Trophoblast cell (in vitro differentiated cells and primary cell): ENCODE measurements around the gene JMY.

ENCODE experiments used
- DNase-seq, 2 donors: peaks; one replicate each; pipeline ENCODE4 v3.0.0-alpha.2; 2016
- H2AFZ ChIP-seq: 2 replicates; pipeline ENCODE4 v1.6.1; 2013; ENCODE audit warnings: low read length, moderate library complexity, mild to moderate bottlenecking; ENCODE audit not compliant: insufficient read depth, poor library complexity
- H2AK5ac ChIP-seq: 2 replicates; pipeline ENCODE4 v1.6.1; 2013; ENCODE audit warnings: mild to moderate bottlenecking, low read length
- H2BK120ac ChIP-seq: 2 replicates; pipeline ENCODE4 v1.6.1; 2013; ENCODE audit warnings: low read length, mild to moderate bottlenecking, moderate library complexity; ENCODE audit not compliant: insufficient read depth, poor library complexity
- H2BK12ac ChIP-seq: 2 replicates; pipeline ENCODE4 v1.6.1; 2013; ENCODE audit warnings: mild to moderate bottlenecking, low read length, moderate library complexity
- H2BK5ac ChIP-seq: 2 replicates; pipeline ENCODE4 v1.6.1; 2013; ENCODE audit warnings: low read length, low read depth, moderate library complexity, mild to moderate bottlenecking; ENCODE audit not compliant: poor library complexity
- H3K14ac ChIP-seq: 2 replicates; pipeline ENCODE4 v1.6.1; 2013; ENCODE audit warnings: mild to moderate bottlenecking, low read length
- H3K18ac ChIP-seq: 2 replicates; pipeline ENCODE4 v1.6.1; 2013; ENCODE audit warnings: mild to moderate bottlenecking, low read length
- H3K23ac ChIP-seq: 2 replicates; pipeline ENCODE4 v1.6.1; 2013; ENCODE audit warnings: low read length
- H3K27ac ChIP-seq: 2 replicates; pipeline ENCODE4 v1.5.1; 2013; ENCODE audit warnings: low read depth, mild to moderate bottlenecking, inconsistent platforms, low read length, moderate library complexity
- H3K27me3 ChIP-seq: 2 replicates; pipeline ENCODE4 v1.6.1; 2013; ENCODE audit warnings: inconsistent platforms, mild to moderate bottlenecking, low read length, moderate library complexity; ENCODE audit not compliant: insufficient read depth
- H3K36me3 ChIP-seq, 2 experiments: 1 replicate in 1 of 2; 2 replicates in 1 of 2; pipeline ENCODE4 v1.6.1; 2013; ENCODE audit warnings: low read length in 2 of 2, mild to moderate bottlenecking in 2 of 2, moderate library complexity in 1 of 2; ENCODE audit not compliant: insufficient read depth in 2 of 2, control insufficient read depth in 1 of 2
- H3K4ac ChIP-seq: 2 replicates; pipeline ENCODE4 v1.6.1; 2013; ENCODE audit warnings: low read depth, mild to moderate bottlenecking, low read length, moderate library complexity
- H3K4me1 ChIP-seq, 2 experiments: 1 replicate in 1 of 2; 2 replicates in 1 of 2; pipeline ENCODE4 v1.6.1; 2013; ENCODE audit warnings: low read length in 2 of 2, mild to moderate bottlenecking in 2 of 2, moderate library complexity in 1 of 2; ENCODE audit not compliant: insufficient read depth in 2 of 2, control insufficient read depth in 1 of 2
- H3K4me2 ChIP-seq: 2 replicates; pipeline ENCODE4 v1.6.1; 2013; ENCODE audit warnings: inconsistent platforms, mild to moderate bottlenecking, low read length, moderate library complexity
- H3K4me3 ChIP-seq: 2 replicates; pipeline ENCODE4 v1.5.1; 2013; ENCODE audit warnings: mild to moderate bottlenecking, low read depth, low read length, inconsistent platforms
- H3K79me1 ChIP-seq: one replicate; pipeline ENCODE4 v1.6.1; 2013; ENCODE audit warnings: low read length
- H3K79me2 ChIP-seq: 2 replicates; pipeline ENCODE4 v1.6.1; 2013; ENCODE audit warnings: low read length, mild to moderate bottlenecking; ENCODE audit not compliant: control insufficient read depth, insufficient read depth, poor library complexity
- H3K9ac ChIP-seq: 2 replicates; pipeline ENCODE4 v1.6.1; 2013; ENCODE audit warnings: mild to moderate bottlenecking, low read length
- H3K9me3 ChIP-seq: 2 replicates; pipeline ENCODE4 v1.6.1; 2013; ENCODE audit warnings: low read depth, mild to moderate bottlenecking, control low read depth, inconsistent platforms, low read length; ENCODE audit not compliant: insufficient read depth
- H4K12ac ChIP-seq: 2 replicates; pipeline ENCODE4 v1.6.1; 2013; ENCODE audit warnings: low read depth, mild to moderate bottlenecking, low read length, moderate library complexity
- H4K8ac ChIP-seq: 2 replicates; pipeline ENCODE4 v1.6.1; 2013; ENCODE audit warnings: low read depth, mild to moderate bottlenecking, low read length, moderate library complexity
- H4K91ac ChIP-seq: one replicate; pipeline ENCODE4 v1.6.1; 2013; ENCODE audit warnings: low read depth, mild to moderate bottlenecking, low read length, moderate library complexity
- WGBS: extraction: QIAGEN DNeasy Blood & Tissue Kit; methylation state at CpG from one replicate; pipeline ENCODE4 v1.1.7; 2013; ENCODE audit warnings: missing lambda C conversion rate; ENCODE audit not compliant: insufficient read length, insufficient coverage; ENCODE audit errors: extremely low coverage; 5-methylcytosine and 5-hydroxymethylcytosine counted together

JMY gene

DNA sequence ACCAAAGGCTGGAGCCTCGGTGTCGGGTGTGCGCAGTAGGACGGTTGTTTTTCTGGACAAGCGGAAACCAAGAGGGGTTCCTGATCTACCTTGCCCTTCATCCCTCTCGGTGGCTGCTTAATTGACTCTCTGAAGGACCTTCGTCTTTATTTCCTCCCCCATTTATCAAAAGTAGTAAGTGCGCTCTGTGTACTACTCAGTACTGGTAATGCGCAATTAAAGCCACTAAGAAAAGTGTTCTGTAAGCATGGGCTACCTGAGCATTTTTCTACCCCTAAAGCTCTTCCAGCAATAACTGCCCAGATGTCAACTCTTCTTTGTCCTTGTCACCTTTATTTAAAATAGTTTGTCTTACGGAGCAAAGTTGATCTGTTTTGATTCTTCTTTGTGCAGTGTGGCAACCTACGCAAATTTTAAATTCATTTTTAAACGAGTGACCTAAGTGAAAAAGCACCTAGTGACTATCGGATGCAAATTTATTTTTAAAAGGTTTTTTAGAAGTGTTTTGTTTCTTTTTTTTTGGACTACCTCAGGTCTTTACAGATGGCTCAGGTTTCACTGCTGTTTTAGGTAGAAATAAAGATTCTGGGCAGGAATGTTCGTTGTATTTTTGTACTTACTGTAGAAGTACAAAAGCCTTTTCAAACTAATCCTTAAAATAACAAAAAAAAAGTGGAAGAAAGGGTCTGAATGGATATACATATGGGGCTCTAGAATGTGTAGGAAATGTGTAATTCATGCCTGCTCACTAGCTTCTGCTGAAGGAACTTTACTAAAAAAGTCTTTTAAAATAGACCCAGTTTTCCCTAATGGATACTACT is 2.0 kb downstream of the JMY start:
- Histone ChIP-seq H2AFZ (peak overlapping the region; percentile 8), H3K4me1 (no peaks in the 10 kb centered on the region), H3K14ac (no peak overlapping the region), H3K36me3 (no peaks in the 10 kb centered on the region), H4K8ac (no peak overlapping the region), H3K79me2 (peaks cover 2% of the 10 kb centered on the region), H4K12ac (no peak overlapping the region), H2BK12ac (no peak overlapping the region), H2BK5ac (no peak overlapping the region), H2AK5ac (no peak overlapping the region), H3K4me3 (peak overlapping the region; percentile 83), H4K91ac (no peak overlapping the region), H2BK120ac (no peak overlapping the region), H3K23ac (no peak overlapping the region), H3K79me1 (peaks cover 5% of the 10 kb centered on the region), H3K4me2 (peak overlapping the region; percentile 77), H3K27ac (no peak overlapping the region), H3K9ac (no peak overlapping the region), H3K27me3 (no peaks in the 10 kb centered on the region), H3K9me3 (no peaks in the 10 kb centered on the region), H3K4ac (no peak overlapping the region), H3K18ac (no peak overlapping the region)
- no CpG with 5 or more reads among the region's 14 CpGs for WGBS
- DNase-seq: no peak

DNA sequence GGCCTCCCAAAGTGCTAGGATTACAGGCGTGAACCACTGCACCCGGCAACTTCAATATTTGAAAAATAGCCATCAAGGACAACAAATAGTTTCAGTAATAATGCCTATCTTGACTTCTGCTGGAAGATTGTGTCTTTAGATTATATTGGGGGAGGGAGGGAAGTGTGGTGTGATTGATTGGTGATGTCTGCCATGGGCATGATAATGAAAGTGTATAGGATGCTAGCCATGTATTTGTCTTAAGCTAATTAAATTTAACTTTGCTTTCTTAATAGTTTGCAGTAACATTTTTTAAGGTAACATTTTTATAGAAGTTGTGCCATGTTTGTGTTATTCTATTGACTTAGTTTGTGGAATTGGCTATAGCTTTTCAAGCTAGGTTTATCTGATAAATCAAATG is 4.6 kb downstream of the JMY start:
- Histone ChIP-seq H3K14ac (no peak overlapping the region), H3K36me3 (no peaks in the 10 kb centered on the region), H3K23ac (no peak overlapping the region), H3K4me2 (no peak overlapping the region), H2AK5ac (no peak overlapping the region), H3K27ac (no peak overlapping the region), H3K9ac (no peak overlapping the region), H3K4me3 (no peak overlapping the region), H2BK12ac (no peak overlapping the region), H3K79me2 (peaks cover 2% of the 10 kb centered on the region), H4K91ac (no peak overlapping the region), H2BK120ac (no peak overlapping the region), H3K79me1 (peaks cover 5% of the 10 kb centered on the region), H2BK5ac (no peak overlapping the region), H4K12ac (no peak overlapping the region), H3K18ac (no peak overlapping the region), H4K8ac (no peak overlapping the region), H2AFZ (no peak overlapping the region), H3K4ac (no peak overlapping the region), H3K4me1 (no peaks in the 10 kb centered on the region), H3K27me3 (no peaks in the 10 kb centered on the region), H3K9me3 (no peaks in the 10 kb centered on the region)
- WGBS: no CpG with 5 or more reads among the region's 2 CpGs
- no peak for DNase-seq

DNA sequence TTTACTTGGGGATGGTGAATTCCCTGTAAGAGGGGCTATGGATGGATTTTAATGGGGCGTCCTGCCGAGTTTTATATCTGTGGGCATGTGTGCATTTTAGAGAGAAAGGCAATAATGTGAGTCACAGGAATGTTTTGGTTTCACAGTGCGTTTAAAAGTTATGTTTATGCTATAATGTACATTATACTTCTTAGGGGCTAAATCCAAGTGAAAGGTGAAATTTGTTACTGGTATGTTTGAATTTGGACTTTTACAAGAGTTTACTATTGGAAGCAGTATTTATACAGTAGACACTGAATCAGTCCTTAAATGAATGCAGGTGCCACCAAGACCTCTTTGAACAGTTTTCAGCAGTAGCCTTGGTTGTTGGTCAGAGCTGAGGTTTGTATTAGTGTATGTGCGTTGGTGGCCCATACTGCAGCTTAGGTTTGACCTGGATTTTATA is 5.6 kb downstream of the JMY start:
- Histone ChIP-seq H3K4me2 (no peak overlapping the region), H2AK5ac (no peak overlapping the region), H3K36me3 (no peaks in the 10 kb centered on the region), H3K9ac (no peak overlapping the region), H3K27ac (no peak overlapping the region), H4K12ac (no peak overlapping the region), H2BK120ac (no peak overlapping the region), H4K8ac (no peak overlapping the region), H2BK12ac (no peak overlapping the region), H3K9me3 (no peaks in the 10 kb centered on the region), H3K18ac (no peak overlapping the region), H2BK5ac (no peak overlapping the region), H3K79me1 (no peaks in the 10 kb centered on the region), H2AFZ (no peak overlapping the region), H3K4ac (no peak overlapping the region), H3K23ac (no peak overlapping the region), H3K4me3 (no peak overlapping the region), H4K91ac (no peak overlapping the region), H3K14ac (no peak overlapping the region), H3K27me3 (no peaks in the 10 kb centered on the region), H3K4me1 (no peaks in the 10 kb centered on the region), H3K79me2 (peaks cover 2% of the 10 kb centered on the region)
- no CpG with 5 or more reads among the region's 4 CpGs for WGBS
- DNase-seq: no peak

DNA sequence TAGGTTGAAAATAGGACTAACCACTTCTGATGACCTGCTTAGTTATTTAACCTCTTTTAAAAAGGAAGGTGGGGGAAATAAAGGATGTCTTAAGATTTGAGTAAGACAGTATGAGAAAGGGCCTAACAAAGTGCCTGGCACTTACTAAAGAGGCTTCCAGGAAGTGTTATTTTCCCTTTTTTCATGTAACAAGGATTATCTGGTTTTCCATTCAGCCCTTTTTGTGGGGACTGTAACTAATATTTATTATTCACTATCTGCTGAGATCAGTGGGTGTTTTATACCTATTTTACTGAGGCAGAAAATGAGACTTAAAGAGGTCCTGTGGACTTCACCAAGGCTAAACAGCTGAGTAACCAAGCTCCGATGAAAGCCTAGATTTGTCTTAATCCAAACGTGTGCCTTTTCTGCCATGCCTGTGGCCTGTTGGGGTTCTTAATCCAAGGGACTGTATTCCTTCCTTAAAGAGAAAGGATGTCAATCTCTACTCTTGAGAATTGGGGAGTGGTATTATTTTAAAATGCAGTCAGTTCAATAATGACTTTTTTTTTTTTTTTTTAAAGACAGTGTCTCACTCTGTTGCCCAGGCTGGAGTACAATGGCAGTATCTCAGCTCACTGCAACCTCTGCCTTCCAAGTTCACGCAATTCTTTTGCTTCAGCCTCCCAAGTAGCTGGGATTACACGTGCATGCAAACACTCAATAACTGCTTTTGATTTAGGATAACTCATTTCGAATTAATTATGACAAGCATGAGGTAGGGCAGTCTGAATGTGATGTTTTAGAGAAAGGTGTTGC is 6.5 kb downstream of the JMY start:
- no peak overlapping the region for H3K18ac ChIP-seq
- H3K27me3 ChIP-seq: no peaks in the 10 kb centered on the region
- no peak overlapping the region for H3K4me2 ChIP-seq
- no peak for DNase-seq
- H3K9ac ChIP-seq: no peak overlapping the region
- no peak overlapping the region for H3K4me3 ChIP-seq
- no peak overlapping the region for H3K23ac ChIP-seq
- no peak overlapping the region for H2AFZ ChIP-seq
- no peak overlapping the region for H3K4ac ChIP-seq
- no peaks in the 10 kb centered on the region for H3K36me3 ChIP-seq
- H2BK5ac ChIP-seq: no peak overlapping the region
- no CpG with 5 or more reads among the region's 5 CpGs for WGBS
- H4K8ac ChIP-seq: no peak overlapping the region
- H4K91ac ChIP-seq: no peak overlapping the region
- no peaks in the 10 kb centered on the region for H3K9me3 ChIP-seq
- H2AK5ac ChIP-seq: no peak overlapping the region
- H3K27ac ChIP-seq: no peak overlapping the region
- H3K14ac ChIP-seq: no peak overlapping the region
- no peak overlapping the region for H2BK12ac ChIP-seq
- H2BK120ac ChIP-seq: no peak overlapping the region
- no peak overlapping the region for H4K12ac ChIP-seq
- no peaks in the 10 kb centered on the region for H3K79me2 ChIP-seq
- H3K4me1 ChIP-seq: no peaks in the 10 kb centered on the region
- H3K79me1 ChIP-seq: no peaks in the 10 kb centered on the region
